T-helper 22 cell (primary cell): ENCODE data around the gene CDCA4.

Experiments
- DNase-seq: peaks from one replicate; pipeline ENCODE4 v3.0.0-alpha.2; 2020; ENCODE audit warnings: low read depth

CDCA4 gene

GRCh38 chr14:104975481-104976197 is 45.2 kb downstream of the CDCA4 start:
- DNase-seq, result no peak

GRCh38 chr14:104974665-104975390 is 46.1 kb downstream of the CDCA4 start:
- no peak for DNase-seq

GRCh38 chr14:104974146-104974541 is 46.7 kb downstream of the CDCA4 start:
- DNase-seq, result no peak

GRCh38 chr14:104973385-104974145 is 47.3 kb downstream of the CDCA4 start:
- no peak for DNase-seq

- no peak for DNase-seq
Observed at GRCh38 chr14:104973135-104973384, 47.8 kb downstream of the CDCA4 start.

GRCh38 chr14:104972301-104973134 is 48.4 kb downstream of the CDCA4 start:
- no peak for DNase-seq

GRCh38 chr14:104971447-104972240 is 49.2 kb downstream of the CDCA4 start:
- no peak for DNase-seq

- DNase-seq, result no peak
Observed at GRCh38 chr14:104970231-104971068, 50.4 kb downstream of the CDCA4 start.

GRCh38 chr14:104969741-104970230 is 51.1 kb downstream of the CDCA4 start:
- DNase-seq, result no peak

GRCh38 chr14:104968541-104969401 is 52.1 kb downstream of the CDCA4 start:
- no peak for DNase-seq

GRCh38 chr14:104968153-104968527 is 52.7 kb downstream of the CDCA4 start:
- DNase-seq, result no peak

GRCh38 chr14:104967386-104968152 is 53.3 kb downstream of the CDCA4 start:
- DNase-seq, result no peak

GRCh38 chr14:104966981-104967385 is 53.9 kb downstream of the CDCA4 start:
- no peak for DNase-seq

- no peak for DNase-seq
Observed at GRCh38 chr14:104966261-104966865, 54.5 kb downstream of the CDCA4 start.

- DNase-seq, result no peak
Observed at GRCh38 chr14:104965561-104966231, 55.2 kb downstream of the CDCA4 start.

- no peak for DNase-seq
Observed at GRCh38 chr14:104964546-104964945, 56.3 kb downstream of the CDCA4 start.
